SU-DHL-6 (cell line): ENCODE data around the gene RNPC3.

Source experiments
- EZH2phosphoT487 ChIP-seq: fragments of 200-600 bp; sonication (generic), shearing (Covaris generic); conservative IDR thresholded peaks from 2 replicates; pipeline ENCODE4 v1.6.1; 2018; ENCODE audit warnings: mild to moderate bottlenecking, antibody characterized with exemption, low read length, moderate library complexity, mixed read lengths
- TF ChIP-seq, protein P1 (sequence below): fragments of 200-600 bp; sonication (generic); IDR thresholded peaks from one replicate; pipeline ENCODE4 v1.5.1; 2017; ENCODE audit warnings: antibody characterized with exemption, mild to moderate bottlenecking, low read length, moderate library complexity; ENCODE audit not compliant: insufficient read depth, poor library complexity, severe bottlenecking

- TF ChIP-seq, protein P1, sequence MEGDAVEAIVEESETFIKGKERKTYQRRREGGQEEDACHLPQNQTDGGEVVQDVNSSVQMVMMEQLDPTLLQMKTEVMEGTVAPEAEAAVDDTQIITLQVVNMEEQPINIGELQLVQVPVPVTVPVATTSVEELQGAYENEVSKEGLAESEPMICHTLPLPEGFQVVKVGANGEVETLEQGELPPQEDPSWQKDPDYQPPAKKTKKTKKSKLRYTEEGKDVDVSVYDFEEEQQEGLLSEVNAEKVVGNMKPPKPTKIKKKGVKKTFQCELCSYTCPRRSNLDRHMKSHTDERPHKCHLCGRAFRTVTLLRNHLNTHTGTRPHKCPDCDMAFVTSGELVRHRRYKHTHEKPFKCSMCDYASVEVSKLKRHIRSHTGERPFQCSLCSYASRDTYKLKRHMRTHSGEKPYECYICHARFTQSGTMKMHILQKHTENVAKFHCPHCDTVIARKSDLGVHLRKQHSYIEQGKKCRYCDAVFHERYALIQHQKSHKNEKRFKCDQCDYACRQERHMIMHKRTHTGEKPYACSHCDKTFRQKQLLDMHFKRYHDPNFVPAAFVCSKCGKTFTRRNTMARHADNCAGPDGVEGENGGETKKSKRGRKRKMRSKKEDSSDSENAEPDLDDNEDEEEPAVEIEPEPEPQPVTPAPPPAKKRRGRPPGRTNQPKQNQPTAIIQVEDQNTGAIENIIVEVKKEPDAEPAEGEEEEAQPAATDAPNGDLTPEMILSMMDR = no peak
- TF ChIP-seq EZH2phosphoT487 = no peak
Measured at GRCh38 chr1:103477101-103477500, 48.4 kb upstream of the RNPC3 start.
